ENCODE measurements around the gene CYP26C1. TPM values are rescaled to one million over a fixed set of nuclear protein-coding genes. Genes with fewer than 3 reads are reported as not detected.

CYP26C1 gene
- total RNA-seq, 1 donor from 2014 or later, result under 0.01 TPM

- no peak overlapping the region for H3K4me3 ChIP-seq (ENCODE audit: low read depth, low read length)
- H3K36me3 ChIP-seq (ENCODE audit: control insufficient read depth, insufficient read depth, low read length), result no peaks in the 10 kb centered on the region
- TF ChIP-seq CTCF (IDR thresholded peaks at IDR 0.05; ENCODE audit: insufficient read depth, low read length, severe bottlenecking), result peak; percentile 60
- no peak for FAIRE-seq
- no peaks in the 10 kb centered on the region for H3K27me3 ChIP-seq (ENCODE audit: control insufficient read depth, insufficient read depth, low read length)
- peak; percentile 42 for DNase-seq (ENCODE audit: low read depth)
Observed at GRCh38 chr10:93039721-93040120, 20.9 kb upstream of the CYP26C1 start.

GRCh38 chr10:93054486-93054885, 6.1 kb upstream of the CYP26C1 start:
- DNase-seq (ENCODE audit: low read depth) (no peak), FAIRE-seq (no peak)
- no peaks in the 10 kb centered on the region for H3K27me3 ChIP-seq (ENCODE audit: control insufficient read depth, insufficient read depth, low read length)

GRCh38 chr10:93058139-93058538, 2.5 kb upstream of the CYP26C1 start:
- TF ChIP-seq CTCF (IDR thresholded peaks at IDR 0.05; ENCODE audit: insufficient read depth, low read length, severe bottlenecking), result no peak
- Histone ChIP-seq H3K27me3 (ENCODE audit: control insufficient read depth, insufficient read depth, low read length) (peaks cover 26% of the 10 kb centered on the region), H3K4me3 (ENCODE audit: low read depth, low read length) (no peak overlapping the region), H3K36me3 (ENCODE audit: control insufficient read depth, insufficient read depth, low read length) (no peaks in the 10 kb centered on the region)
- FAIRE-seq (no peak), DNase-seq (ENCODE audit: low read depth) (peak; percentile 60)

More at GRCh38 chr10:93054486-93054885, 6.1 kb upstream of the CYP26C1 start:
- Histone ChIP-seq H3K4me3 (ENCODE audit: low read depth, low read length) (no peak overlapping the region), H3K36me3 (ENCODE audit: control insufficient read depth, insufficient read depth, low read length) (no peaks in the 10 kb centered on the region)
- no peak for TF ChIP-seq CTCF (IDR thresholded peaks at IDR 0.05; ENCODE audit: insufficient read depth, low read length, severe bottlenecking)

- TF ChIP-seq CTCF (IDR thresholded peaks at IDR 0.05; ENCODE audit: insufficient read depth, low read length, severe bottlenecking), result no peak
- no peaks in the 10 kb centered on the region for H3K36me3 ChIP-seq (ENCODE audit: control insufficient read depth, insufficient read depth, low read length)
- FAIRE-seq (no peak), DNase-seq (ENCODE audit: low read depth) (no peak)
- peaks cover 52% of the 10 kb centered on the region for H3K27me3 ChIP-seq (ENCODE audit: control insufficient read depth, insufficient read depth, low read length)
- H3K4me3 ChIP-seq (ENCODE audit: low read depth, low read length), result no peak overlapping the region
Observed at GRCh38 chr10:93060887-93061593, 442 bp downstream of the CYP26C1 start.

- Histone ChIP-seq H3K27me3 (ENCODE audit: control insufficient read depth, insufficient read depth, low read length) (peaks cover 60% of the 10 kb centered on the region), H3K36me3 (ENCODE audit: control insufficient read depth, insufficient read depth, low read length) (no peaks in the 10 kb centered on the region), H3K4me3 (ENCODE audit: low read depth, low read length) (peak overlapping the region; percentile 27)
- DNase-seq (ENCODE audit: low read depth) (no peak), FAIRE-seq (no peak)
- TF ChIP-seq CTCF (IDR thresholded peaks at IDR 0.05; ENCODE audit: insufficient read depth, low read length, severe bottlenecking), result no peak
Observed at GRCh38 chr10:93061594-93062513, 1.3 kb downstream of the CYP26C1 start.

Measured in bronchial epithelial cell (primary cell).